ENCODE measurements around the gene PI4K2A.

Gene PI4K2A

DNA sequence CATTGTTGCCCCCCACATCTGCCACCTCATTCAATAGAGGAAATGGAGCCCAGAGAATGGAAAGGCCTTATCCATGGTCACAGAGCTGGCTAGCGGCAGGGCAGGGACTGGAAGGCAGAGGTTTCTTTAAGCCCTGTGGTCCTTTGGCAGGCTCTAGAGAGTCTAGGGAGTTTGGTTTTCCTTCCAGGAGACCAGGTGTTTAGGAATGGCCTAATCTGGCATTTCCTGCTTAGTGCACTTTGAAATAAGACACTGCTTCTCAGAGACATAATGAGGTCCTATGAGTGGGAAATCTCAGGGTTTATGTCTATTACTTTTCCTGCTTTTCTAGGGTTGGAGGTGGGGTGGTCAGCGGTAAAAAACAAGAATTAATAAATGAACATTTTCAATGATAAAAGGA, 79.1 kb downstream of the PI4K2A start:
- Histone ChIP-seq H3K36me3 (ENCODE audit: insufficient read depth) (no peaks in the 10 kb centered on the region), H3K4me1 (ENCODE audit: low read depth, poor library complexity, severe bottlenecking) (no peaks in the 10 kb centered on the region), H2AFZ (ENCODE audit: low read depth) (no peak overlapping the region), H3K4me2 (no peak overlapping the region), H3K27me3 (ENCODE audit: insufficient read depth, low read depth) (no peaks in the 10 kb centered on the region), H4K20me1 (ENCODE audit: insufficient read depth) (no peaks in the 10 kb centered on the region), H3K79me2 (ENCODE audit: insufficient read depth, low read depth) (no peaks in the 10 kb centered on the region), H3K4me3 (IDR thresholded peaks at IDR 0.05; ENCODE audit: insufficient read depth, low read depth, low read length) (no peak overlapping the region), H3K9ac (no peak overlapping the region), H3K27ac (no peak overlapping the region)
- TF ChIP-seq, protein P1, sequence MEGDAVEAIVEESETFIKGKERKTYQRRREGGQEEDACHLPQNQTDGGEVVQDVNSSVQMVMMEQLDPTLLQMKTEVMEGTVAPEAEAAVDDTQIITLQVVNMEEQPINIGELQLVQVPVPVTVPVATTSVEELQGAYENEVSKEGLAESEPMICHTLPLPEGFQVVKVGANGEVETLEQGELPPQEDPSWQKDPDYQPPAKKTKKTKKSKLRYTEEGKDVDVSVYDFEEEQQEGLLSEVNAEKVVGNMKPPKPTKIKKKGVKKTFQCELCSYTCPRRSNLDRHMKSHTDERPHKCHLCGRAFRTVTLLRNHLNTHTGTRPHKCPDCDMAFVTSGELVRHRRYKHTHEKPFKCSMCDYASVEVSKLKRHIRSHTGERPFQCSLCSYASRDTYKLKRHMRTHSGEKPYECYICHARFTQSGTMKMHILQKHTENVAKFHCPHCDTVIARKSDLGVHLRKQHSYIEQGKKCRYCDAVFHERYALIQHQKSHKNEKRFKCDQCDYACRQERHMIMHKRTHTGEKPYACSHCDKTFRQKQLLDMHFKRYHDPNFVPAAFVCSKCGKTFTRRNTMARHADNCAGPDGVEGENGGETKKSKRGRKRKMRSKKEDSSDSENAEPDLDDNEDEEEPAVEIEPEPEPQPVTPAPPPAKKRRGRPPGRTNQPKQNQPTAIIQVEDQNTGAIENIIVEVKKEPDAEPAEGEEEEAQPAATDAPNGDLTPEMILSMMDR (conservative IDR thresholded peaks at IDR 0.05; ENCODE audit: low read depth, low read length): no peak

DNA sequence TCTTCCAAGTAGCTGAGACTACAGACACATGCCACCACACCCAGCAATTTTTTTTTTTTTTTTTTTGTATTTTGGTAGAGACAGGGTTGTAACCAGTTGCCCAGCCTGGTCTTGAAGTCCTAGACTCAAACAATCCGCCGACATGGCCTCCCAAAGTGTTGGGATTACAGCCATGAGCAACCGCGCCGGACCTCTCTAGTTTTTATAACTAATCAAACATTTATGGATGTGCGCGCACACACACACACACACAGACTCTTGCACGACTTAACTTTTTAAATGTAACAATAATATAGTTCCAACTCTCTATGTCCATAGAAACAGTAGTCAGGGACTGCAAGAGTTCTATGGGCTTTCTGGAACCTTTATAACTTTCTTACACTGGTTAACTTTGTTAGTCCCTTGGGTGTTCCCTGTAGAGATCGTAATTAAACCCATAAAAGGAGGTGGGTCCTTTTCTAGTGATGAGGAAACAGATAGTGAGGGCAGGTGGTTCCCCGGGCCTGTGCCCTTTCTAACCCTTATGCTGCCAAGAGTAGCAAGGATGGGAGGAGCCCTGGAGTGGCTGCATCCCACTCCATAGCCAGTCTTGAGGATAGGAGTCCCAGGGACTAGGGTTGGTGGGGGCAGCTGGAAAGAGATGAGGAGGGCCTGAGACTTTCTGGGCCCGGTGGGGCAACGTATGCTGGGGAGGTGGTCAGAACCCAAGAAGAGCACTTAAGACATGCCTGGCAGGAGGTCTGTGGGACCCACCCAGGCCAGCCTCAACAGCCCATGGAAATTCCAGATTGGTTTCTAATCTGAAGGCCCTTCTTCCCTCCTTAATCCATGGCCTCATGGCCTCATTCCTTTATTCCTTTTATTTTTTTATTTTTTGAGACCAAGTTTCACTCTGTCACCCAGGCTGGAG, 81.7 kb downstream of the PI4K2A start:
- Histone ChIP-seq H3K4me3 (IDR thresholded peaks at IDR 0.05; ENCODE audit: insufficient read depth, low read depth, low read length) (no peak overlapping the region), H3K9ac (no peak overlapping the region), H4K20me1 (ENCODE audit: insufficient read depth) (no peaks in the 10 kb centered on the region), H3K27ac (no peak overlapping the region), H3K4me1 (ENCODE audit: low read depth, poor library complexity, severe bottlenecking) (no peaks in the 10 kb centered on the region), H3K79me2 (ENCODE audit: insufficient read depth, low read depth) (no peaks in the 10 kb centered on the region), H3K36me3 (ENCODE audit: insufficient read depth) (no peaks in the 10 kb centered on the region), H2AFZ (ENCODE audit: low read depth) (no peak overlapping the region), H3K27me3 (ENCODE audit: insufficient read depth, low read depth) (no peaks in the 10 kb centered on the region), H3K4me2 (no peak overlapping the region)
- TF ChIP-seq, protein P1 (conservative IDR thresholded peaks at IDR 0.05; ENCODE audit: low read depth, low read length): no peak

- no peak overlapping the region for H3K4me2 ChIP-seq
- H4K20me1 ChIP-seq (ENCODE audit: insufficient read depth): no peaks in the 10 kb centered on the region
- no peaks in the 10 kb centered on the region for H3K36me3 ChIP-seq (ENCODE audit: insufficient read depth)
- no peak overlapping the region for H3K9ac ChIP-seq
- H3K27ac ChIP-seq: no peak overlapping the region
- H3K4me3 ChIP-seq (IDR thresholded peaks at IDR 0.05; ENCODE audit: insufficient read depth, low read depth, low read length): no peak overlapping the region
- H3K27me3 ChIP-seq (ENCODE audit: insufficient read depth, low read depth): no peaks in the 10 kb centered on the region
- TF ChIP-seq, protein P1 (conservative IDR thresholded peaks at IDR 0.05; ENCODE audit: low read depth, low read length): no peak
- H2AFZ ChIP-seq (ENCODE audit: low read depth): no peak overlapping the region
- no peaks in the 10 kb centered on the region for H3K79me2 ChIP-seq (ENCODE audit: insufficient read depth, low read depth)
- no peaks in the 10 kb centered on the region for H3K4me1 ChIP-seq (ENCODE audit: low read depth, poor library complexity, severe bottlenecking)
Measured at GRCh38 chr10:97723001-97723400, 82.5 kb downstream of the PI4K2A start.

- no peak overlapping the region for H3K27ac ChIP-seq
- no peak overlapping the region for H3K4me2 ChIP-seq
Measured at GRCh38 chr10:97724341-97724941, 84.0 kb downstream of the PI4K2A start.

More at GRCh38 chr10:97724341-97724941, 84.0 kb downstream of the PI4K2A start:
- TF ChIP-seq, protein P1 (conservative IDR thresholded peaks at IDR 0.05; ENCODE audit: low read depth, low read length): no peak
- H3K27me3 ChIP-seq (ENCODE audit: insufficient read depth, low read depth): no peaks in the 10 kb centered on the region; the same call in 1 of the 2 replicates
- no peaks in the 10 kb centered on the region for H3K4me1 ChIP-seq (ENCODE audit: low read depth, poor library complexity, severe bottlenecking)
- no peak overlapping the region for H3K4me3 ChIP-seq (IDR thresholded peaks at IDR 0.05; ENCODE audit: insufficient read depth, low read depth, low read length)
- no peaks in the 10 kb centered on the region for H3K36me3 ChIP-seq (ENCODE audit: insufficient read depth)
- H2AFZ ChIP-seq (ENCODE audit: low read depth): no peak overlapping the region
- no peak overlapping the region for H3K9ac ChIP-seq
- H3K79me2 ChIP-seq (ENCODE audit: insufficient read depth, low read depth): no peaks in the 10 kb centered on the region
- no peaks in the 10 kb centered on the region for H4K20me1 ChIP-seq (ENCODE audit: insufficient read depth)
